ENCODE measurements around the gene ITPKA. TPM values are rescaled to one million over a fixed set of nuclear protein-coding genes. Genes with fewer than 3 reads are reported as not detected.

ITPKA gene
- total RNA-seq, 1 donor from 2014 or later = not detected

DNA sequence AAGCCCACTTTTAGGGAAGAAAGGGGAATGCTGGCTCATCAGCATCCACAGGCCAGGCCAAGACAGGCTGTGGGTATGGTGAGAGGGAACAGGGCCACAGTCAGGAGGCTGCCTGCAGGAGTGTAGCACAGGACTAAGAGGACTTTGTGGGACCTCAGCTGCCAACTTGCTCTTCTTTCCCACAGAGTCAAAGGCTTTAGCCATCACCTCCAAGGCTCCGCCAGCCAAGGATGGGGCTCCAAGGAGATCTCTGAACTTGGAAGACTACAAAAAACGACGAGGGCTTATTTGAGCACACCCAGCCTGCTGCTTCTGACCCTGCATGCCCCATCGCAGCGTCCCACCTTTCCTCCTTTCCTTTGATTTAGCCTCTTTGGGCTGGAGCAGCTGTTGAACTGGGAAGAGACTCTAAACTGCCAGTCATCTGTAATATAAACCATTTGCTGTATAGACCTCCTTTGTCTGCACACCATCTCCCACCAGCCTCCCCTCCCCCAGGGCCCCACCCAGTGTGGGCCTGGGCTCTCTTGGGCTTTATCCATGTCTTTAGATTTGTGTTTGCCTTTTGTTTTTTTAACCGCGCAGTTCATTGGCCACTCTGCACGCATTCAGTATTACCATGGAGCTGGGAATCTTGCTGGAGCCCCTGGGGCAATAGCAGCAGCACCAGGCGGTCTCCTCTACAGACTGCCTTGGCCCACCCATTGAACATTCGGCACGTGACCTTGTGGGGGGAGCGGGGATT is 13.1 kb upstream of the ITPKA start:
- no peaks in the 10 kb centered on the region for H3F3A ChIP-seq (ENCODE audit: low read depth)
- H3K9me3 Mint-ChIP-seq = no peaks in the 10 kb centered on the region
- H3K27ac Mint-ChIP-seq = no peak overlapping the region
- H3K4me3 Mint-ChIP-seq = no peak overlapping the region
- no peak overlapping the region for H3K4me3 ChIP-seq
- no peak overlapping the region for H2AFZ ChIP-seq (replicated peaks)
- H3K4me1 Mint-ChIP-seq = no peaks in the 10 kb centered on the region
- H3K36me3 ChIP-seq = peaks cover 14% of the 10 kb centered on the region
- no peaks in the 10 kb centered on the region for H4K20me1 ChIP-seq (ENCODE audit: low read depth)
- no peak overlapping the region for H3K27ac ChIP-seq
- no peak for DNase-seq (ENCODE audit: low spot score)
- peaks cover 64% of the 10 kb centered on the region for H3K36me3 Mint-ChIP-seq
- H3K9me3 ChIP-seq (ENCODE audit: low read depth) = no peaks in the 10 kb centered on the region
- peaks cover 2% of the 10 kb centered on the region for H3K27me3 Mint-ChIP-seq (ENCODE audit: insufficient read depth, low read depth)
- TF ChIP-seq EZH2 (IDR thresholded peaks at IDR 0.05) = no peak
- no peak for TF ChIP-seq EZH2phosphoT487 (IDR thresholded peaks at IDR 0.05)
- TF ChIP-seq, protein P1, sequence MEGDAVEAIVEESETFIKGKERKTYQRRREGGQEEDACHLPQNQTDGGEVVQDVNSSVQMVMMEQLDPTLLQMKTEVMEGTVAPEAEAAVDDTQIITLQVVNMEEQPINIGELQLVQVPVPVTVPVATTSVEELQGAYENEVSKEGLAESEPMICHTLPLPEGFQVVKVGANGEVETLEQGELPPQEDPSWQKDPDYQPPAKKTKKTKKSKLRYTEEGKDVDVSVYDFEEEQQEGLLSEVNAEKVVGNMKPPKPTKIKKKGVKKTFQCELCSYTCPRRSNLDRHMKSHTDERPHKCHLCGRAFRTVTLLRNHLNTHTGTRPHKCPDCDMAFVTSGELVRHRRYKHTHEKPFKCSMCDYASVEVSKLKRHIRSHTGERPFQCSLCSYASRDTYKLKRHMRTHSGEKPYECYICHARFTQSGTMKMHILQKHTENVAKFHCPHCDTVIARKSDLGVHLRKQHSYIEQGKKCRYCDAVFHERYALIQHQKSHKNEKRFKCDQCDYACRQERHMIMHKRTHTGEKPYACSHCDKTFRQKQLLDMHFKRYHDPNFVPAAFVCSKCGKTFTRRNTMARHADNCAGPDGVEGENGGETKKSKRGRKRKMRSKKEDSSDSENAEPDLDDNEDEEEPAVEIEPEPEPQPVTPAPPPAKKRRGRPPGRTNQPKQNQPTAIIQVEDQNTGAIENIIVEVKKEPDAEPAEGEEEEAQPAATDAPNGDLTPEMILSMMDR (IDR thresholded peaks at IDR 0.05) = no peak
- no peaks in the 10 kb centered on the region for H3K79me2 ChIP-seq (ENCODE audit: low read depth)
- no peaks in the 10 kb centered on the region for H3K4me1 ChIP-seq
- H3K9ac ChIP-seq = no peak overlapping the region
- H3K27me3 ChIP-seq = no peaks in the 10 kb centered on the region
- H3K4me2 ChIP-seq = no peak overlapping the region

DNA sequence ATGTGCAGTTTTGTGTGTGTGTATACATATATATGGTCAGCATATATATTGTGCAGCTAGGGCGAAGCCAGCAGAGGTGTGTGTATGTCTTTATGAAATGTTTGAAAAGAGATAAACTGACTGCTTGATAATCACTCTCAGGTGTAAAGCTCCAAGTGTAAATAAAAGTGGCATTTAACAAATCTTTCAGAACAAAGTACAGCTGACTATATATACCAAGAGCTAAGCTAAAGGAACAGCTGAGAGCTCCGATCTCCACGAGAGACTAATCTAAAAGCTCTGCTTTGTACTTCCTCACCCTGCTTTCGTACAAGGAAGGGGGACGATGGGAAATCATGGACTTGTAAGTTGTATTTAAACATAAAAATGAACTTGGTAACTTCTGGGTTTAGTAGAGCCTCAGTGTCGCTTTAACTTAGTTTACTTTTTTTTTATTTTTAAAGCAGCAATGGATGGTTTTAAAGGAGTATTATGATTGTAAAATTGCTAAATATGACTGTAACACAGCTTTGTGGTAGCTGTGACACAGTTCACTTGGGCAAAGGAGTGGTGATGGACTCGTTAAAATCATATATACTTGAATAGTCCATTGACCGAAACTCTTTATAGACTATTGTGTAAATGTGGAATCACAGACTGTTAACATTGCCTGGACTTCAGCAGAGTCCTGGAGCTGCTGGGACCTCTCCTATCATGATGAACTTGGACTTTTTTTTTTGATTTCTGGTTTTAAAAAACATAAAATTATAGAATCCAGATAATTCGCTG is 11.4 kb upstream of the ITPKA start:
- no peaks in the 10 kb centered on the region for H3K9me3 Mint-ChIP-seq
- H3K36me3 ChIP-seq = peaks cover 7% of the 10 kb centered on the region
- H3K27ac Mint-ChIP-seq = no peak overlapping the region
- DNase-seq (ENCODE audit: low spot score) = no peak
- H2AFZ ChIP-seq (replicated peaks) = no peak overlapping the region
- H3K36me3 Mint-ChIP-seq = peaks cover 54% of the 10 kb centered on the region
- peaks cover 2% of the 10 kb centered on the region for H3K27me3 Mint-ChIP-seq (ENCODE audit: insufficient read depth, low read depth)
- H3K4me2 ChIP-seq = no peak overlapping the region
- H3K4me1 Mint-ChIP-seq = no peaks in the 10 kb centered on the region
- no peak overlapping the region for H3K9ac ChIP-seq
- H3K4me3 ChIP-seq = no peak overlapping the region
- no peak for TF ChIP-seq EZH2phosphoT487 (IDR thresholded peaks at IDR 0.05)
- no peak for TF ChIP-seq EZH2 (IDR thresholded peaks at IDR 0.05)
- no peak overlapping the region for H3K4me3 Mint-ChIP-seq
- H3K9me3 ChIP-seq (ENCODE audit: low read depth) = no peaks in the 10 kb centered on the region
- H3F3A ChIP-seq (ENCODE audit: low read depth) = no peaks in the 10 kb centered on the region
- no peaks in the 10 kb centered on the region for H4K20me1 ChIP-seq (ENCODE audit: low read depth)
- no peaks in the 10 kb centered on the region for H3K27me3 ChIP-seq
- no peak overlapping the region for H3K27ac ChIP-seq
- H3K79me2 ChIP-seq (ENCODE audit: low read depth) = no peaks in the 10 kb centered on the region
- H3K4me1 ChIP-seq = no peaks in the 10 kb centered on the region

- Mint-ChIP-seq H3K27me3 (ENCODE audit: insufficient read depth, low read depth) (peaks cover 5% of the 10 kb centered on the region), H3K36me3 (peaks cover 48% of the 10 kb centered on the region), H3K27ac (no peak overlapping the region), H3K4me1 (peaks cover 4% of the 10 kb centered on the region), H3K4me3 (no peak overlapping the region), H3K9me3 (no peaks in the 10 kb centered on the region)
- Histone ChIP-seq H3K36me3 (peaks cover 7% of the 10 kb centered on the region), H3K4me3 (no peak overlapping the region), H3K79me2 (ENCODE audit: low read depth) (no peaks in the 10 kb centered on the region), H3K9ac (no peak overlapping the region), H4K20me1 (ENCODE audit: low read depth) (no peaks in the 10 kb centered on the region), H3K9me3 (ENCODE audit: low read depth) (no peaks in the 10 kb centered on the region), H3K27me3 (no peaks in the 10 kb centered on the region), H2AFZ (replicated peaks) (no peak overlapping the region), H3K4me1 (no peaks in the 10 kb centered on the region), H3K4me2 (no peak overlapping the region), H3K27ac (no peak overlapping the region), H3F3A (ENCODE audit: low read depth) (no peaks in the 10 kb centered on the region)
- TF ChIP-seq, protein P1 (IDR thresholded peaks at IDR 0.05) = no peak
- no peak for TF ChIP-seq EZH2 (IDR thresholded peaks at IDR 0.05)
- no peak for TF ChIP-seq EZH2phosphoT487 (IDR thresholded peaks at IDR 0.05)
- DNase-seq (ENCODE audit: low spot score) = no peak
Measured at GRCh38 chr15:41483115-41483514, 10.6 kb upstream of the ITPKA start.

Data from neural progenitor cell (in vitro differentiated cells).